HG03066 (cell line): Measurements from ENCODE around the gene NLRP3.
"Not testable (repeated sequence)": the region's sequence is repeated elsewhere in the genome, so short reads cannot be mapped to it uniquely, and the experiment has no call there.

Source experiments
- ATAC-seq: cut with Tn5 transposase; IDR thresholded peaks from one replicate; pipeline ENCODE4 v1.9.1; 2021; ENCODE audit warnings: low read depth; ENCODE audit not compliant: unreplicated experiment

The NLRP3 gene

GRCh38 chr1:247415423-247416361, at the start of gene NLRP3:
NLRP3 (plus strand) TSS chr1:247416173; CDS start chr1:247418801, 2,628 bp downstream.
- no peak for ATAC-seq

- ATAC-seq = not testable (repeated sequence)
Measured at GRCh38 chr1:247366345-247366744, 49.6 kb upstream of the NLRP3 start.

DNA sequence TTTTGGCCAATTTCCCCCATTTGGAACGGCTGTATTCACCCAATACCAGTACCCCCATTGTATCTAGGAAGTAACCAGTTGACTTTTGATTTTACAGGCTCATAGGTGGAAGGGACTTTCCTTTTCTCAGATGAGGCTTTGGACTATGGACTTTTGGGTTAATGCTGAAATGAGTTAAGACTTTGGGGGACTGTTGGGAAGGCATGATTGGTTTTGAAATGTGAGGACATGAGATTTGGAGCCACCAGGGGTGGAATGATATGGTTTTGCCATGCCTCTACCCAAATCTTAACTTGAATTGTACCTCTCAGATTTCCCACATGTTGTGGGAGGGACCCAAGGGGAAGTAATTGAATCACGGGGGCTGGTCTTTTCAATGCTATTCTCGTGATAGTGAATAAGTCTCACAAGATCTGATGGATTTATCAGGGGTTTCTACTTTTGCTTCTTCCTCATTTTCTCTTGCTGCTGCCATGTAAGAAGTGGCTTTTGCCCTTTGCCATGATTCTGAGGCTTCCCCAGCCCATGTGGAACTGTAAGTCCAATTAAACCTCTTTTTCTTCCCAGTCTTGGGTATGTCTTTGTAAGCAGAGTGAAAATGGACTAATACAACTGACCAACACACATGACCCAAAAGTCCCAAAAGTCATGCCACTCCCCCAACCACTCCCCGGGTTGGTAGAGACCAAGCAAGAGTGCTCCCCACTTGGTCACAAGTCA, 48.9 kb upstream of the NLRP3 start:
- no peak for ATAC-seq

GRCh38 chr1:247367786-247368422, 48.1 kb upstream of the NLRP3 start:
- no peak for ATAC-seq

DNA sequence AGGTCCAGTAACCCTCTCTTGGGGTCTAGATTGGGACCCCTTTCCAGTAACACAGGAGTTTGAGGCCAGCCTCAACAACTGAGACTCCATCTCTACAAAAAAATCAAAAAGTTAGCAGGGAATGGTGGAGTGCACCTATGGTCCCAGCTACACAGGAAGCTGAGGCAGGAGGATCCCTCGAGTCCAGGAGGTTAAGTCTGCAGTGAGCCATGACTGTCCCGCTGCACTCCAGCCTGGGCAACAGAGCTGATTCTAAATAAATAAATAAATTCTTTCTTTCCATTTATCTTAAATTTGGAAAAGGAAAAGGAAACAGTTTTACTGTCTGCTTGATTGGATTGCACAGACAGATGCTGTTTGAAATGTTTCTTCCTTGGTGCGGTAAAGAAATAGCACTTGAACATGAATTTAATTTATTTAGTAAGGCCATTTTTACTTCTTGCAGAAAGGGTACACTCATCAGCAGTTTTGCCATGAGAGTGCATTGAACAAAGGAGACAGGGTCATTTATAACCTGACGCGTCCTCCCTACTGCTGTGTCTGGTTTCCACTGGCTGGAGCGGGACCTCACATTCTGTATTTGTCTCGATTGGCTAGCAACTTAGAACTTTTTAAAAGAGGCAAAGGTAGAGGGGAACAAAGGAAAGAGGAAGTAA, 47.4 kb upstream of the NLRP3 start:
- no peak for ATAC-seq

DNA sequence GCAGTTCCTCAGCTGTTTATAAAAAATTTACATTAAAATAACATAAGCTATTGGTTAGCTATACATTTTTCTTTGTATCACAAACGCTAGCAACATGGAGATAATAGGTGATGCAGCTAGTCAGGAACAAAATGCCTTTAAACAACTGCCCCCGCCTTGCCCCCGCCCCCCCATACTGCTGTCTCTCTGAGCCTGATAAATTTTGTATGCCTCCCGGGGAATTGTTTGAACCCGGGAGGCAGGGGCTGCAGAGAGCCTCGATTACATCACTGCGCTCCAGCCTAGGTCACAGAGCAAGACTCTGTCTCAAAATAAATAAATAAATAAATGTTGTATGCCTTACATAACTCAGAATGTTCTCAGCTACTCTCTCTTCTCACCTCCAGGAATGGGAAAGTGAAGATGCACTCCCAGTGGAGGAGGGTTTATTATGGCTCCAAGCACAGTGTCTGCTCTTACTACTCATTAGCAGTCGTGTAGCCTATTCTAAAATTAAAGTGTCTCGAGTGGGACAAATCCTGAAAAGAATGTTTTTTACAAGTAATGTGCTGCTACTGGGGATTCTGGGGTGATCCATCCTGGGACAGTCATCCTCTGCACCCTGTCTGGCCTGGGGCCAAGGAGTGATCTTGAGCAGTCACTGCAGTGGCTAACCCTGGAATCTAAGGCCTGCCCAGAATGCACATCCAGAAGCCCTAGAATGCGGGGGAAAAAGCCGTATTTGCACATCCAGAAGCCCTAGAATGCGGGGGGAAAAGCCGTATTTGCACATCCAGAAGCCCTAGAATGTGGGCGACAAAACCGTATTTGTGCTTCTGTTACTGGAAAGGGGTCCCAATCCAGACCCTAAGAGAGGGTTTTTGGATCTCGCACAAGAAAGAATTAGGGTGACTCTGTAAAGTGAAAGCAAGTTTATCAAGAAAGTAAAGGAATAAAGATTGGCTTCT, 44.9 kb upstream of the NLRP3 start:
- no peak for ATAC-seq

DNA sequence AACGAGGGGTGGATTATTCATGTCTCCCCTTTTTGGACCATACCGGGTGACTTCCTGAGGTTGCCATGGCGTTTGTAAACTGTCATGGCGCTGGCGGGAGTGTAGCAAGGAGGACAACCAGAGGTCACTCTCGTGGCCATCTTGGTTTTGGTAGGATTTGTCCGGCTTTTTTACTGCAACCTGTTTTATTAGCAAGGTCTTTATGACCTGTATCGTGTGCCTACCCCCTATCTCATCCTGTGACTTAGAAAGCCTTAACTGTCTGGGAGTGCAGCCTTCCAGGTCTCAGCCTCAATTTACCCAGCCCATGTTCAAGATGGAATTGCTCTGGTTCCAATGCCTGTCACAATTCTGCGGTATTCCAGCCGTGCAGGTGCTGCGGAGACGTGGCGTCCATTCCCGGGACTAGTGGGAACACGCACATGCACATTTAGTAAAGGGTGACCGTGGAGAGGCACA, 44.1 kb upstream of the NLRP3 start:
- ATAC-seq = no peak

GRCh38 chr1:247373721-247374141, 42.2 kb upstream of the NLRP3 start:
- no peak for ATAC-seq

DNA sequence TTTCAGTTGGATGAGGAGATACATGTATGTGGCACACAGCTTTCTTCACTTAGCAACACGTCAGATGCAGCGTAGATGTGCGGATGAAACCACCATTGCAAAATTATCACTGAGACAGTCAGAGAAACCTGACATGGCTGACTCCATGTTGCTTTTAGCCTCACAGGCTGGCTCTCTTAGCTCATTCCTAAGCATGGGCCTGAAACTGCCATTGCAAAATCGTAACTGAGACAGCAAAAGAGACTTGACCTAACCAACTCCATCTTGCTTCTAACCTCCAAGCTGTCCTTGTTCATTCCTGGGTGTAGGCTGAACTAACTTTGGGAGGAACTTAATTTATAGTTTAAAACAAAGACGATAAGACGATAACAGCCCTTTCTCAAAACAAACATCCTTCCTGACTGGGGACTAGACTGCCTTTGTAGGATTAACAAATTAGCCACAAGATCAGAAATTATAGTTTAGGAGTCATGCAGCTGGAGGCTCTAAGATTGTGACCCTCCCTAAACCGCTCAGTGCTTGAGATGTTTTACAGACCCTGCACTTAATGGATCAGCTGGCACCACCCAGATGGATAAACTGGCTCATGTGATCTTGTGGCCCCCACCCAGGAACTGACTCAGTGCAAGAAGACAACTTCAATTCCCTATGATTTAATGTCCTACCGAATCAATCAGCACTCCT, 41.2 kb upstream of the NLRP3 start:
- ATAC-seq = not testable (repeated sequence)

DNA sequence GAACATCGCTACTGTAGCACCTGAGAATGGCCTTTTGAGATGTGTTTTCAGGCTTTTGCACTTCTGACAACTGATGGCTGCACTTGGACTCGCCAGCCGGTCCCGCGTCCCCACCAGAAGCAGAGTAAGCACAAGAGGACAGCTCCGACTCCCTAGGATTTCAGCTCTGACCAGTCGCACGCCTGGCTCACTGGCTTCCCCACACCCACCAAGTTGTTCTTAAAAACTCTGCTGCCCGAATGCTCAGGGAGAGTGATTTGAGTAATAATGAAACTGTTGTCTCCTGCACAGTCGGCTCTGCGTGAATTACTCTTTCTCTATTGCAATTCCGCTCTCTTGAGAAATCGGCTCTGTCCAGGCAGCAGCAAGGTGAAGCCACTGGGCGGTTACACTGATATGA, 40.2 kb upstream of the NLRP3 start:
- ATAC-seq = no peak

DNA sequence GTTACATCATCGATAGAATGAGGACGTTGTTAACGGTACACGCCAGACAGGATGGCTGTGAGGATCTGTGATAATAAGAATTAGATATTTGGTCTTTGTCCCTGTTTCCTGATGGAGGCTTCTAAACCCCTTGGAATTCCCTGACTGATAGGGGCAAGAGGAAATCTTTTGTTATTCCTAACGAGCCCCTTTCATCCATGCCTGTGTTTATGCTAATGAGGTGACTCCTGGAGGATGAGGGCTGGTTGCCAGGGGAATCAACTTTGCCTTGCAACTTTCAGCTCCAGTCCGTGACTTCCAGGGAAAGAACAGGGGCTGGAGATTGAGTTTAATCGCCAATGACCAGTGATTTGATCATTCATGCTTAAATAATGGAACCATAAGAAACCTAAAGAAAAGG, 39.3 kb upstream of the NLRP3 start:
- ATAC-seq = no peak

DNA sequence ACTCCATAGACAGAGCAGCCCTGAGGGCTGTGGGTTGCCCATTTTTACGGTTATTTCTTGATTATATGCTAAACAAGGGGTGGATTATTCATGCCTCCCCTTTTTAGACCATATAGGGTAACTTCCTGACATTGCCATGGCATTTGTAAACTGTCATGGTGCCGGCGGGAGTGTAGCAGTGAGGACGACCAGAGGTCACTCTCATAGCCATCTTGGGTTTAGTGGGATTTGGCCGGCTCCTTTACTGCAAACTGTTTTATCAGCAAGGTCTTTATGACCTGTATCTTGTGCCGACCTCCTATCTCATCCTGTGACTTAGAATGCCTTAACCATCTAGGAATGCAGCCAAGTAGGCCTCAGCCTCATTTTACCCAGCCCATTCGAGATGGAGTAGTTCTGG, 38.3 kb upstream of the NLRP3 start:
- ATAC-seq = not testable (repeated sequence)

- no peak for ATAC-seq
Measured at GRCh38 chr1:247378334-247379073, 37.5 kb upstream of the NLRP3 start.

- no peak for ATAC-seq
Measured at GRCh38 chr1:247385283-247385682, 30.7 kb upstream of the NLRP3 start.

- ATAC-seq = no peak
Measured at GRCh38 chr1:247386217-247386616, 29.8 kb upstream of the NLRP3 start.

- no peak for ATAC-seq
Measured at GRCh38 chr1:247386687-247387086, 29.3 kb upstream of the NLRP3 start.

- ATAC-seq = no peak
Measured at GRCh38 chr1:247387096-247387495, 28.9 kb upstream of the NLRP3 start.

- no peak for ATAC-seq
Measured at GRCh38 chr1:247387565-247387964, 28.4 kb upstream of the NLRP3 start.
